Adrenal gland (tissue), 12 donors: ENCODE measurements around the gene DMRTA2. TPM values are rescaled to one million over a fixed set of nuclear protein-coding genes. Genes with fewer than 3 reads are reported as not detected.

Experiments
- DNase-seq, 7 donors: peaks; one replicate each; pipeline ENCODE4 v3.0.0-alpha.2; 2019 to 2020
- H3K27ac ChIP-seq, 5 donors: fragments of 200-600 bp; sonication (generic) in 4 of 5; 1 replicate in 3 of 5; 2 replicates in 2 of 5; pipeline versions ENCODE4 v1.5.1 to v1.8.0; 2016 to 2020; ENCODE audit warnings: mild to moderate bottlenecking in 1 of 5
- H3K27me3 ChIP-seq: fragments of 200-600 bp; 2 replicates; pipeline ENCODE4 v1.8.0; 2021
- H3K36me3 ChIP-seq, 2 donors: fragments of 200-600 bp; replicated peaks in 1 of 2; 1 replicate in 1 of 2; 2 replicates in 1 of 2; pipeline versions ENCODE4 v1.5.1 to v1.8.0; 2018 to 2022
- H3K4me1 ChIP-seq, 2 donors: fragments of 200-600 bp; replicated peaks in 1 of 2; 1 replicate in 1 of 2; 2 replicates in 1 of 2; pipeline versions ENCODE4 v1.5.1 to v1.8.0; 2018 to 2021
- H3K4me3 ChIP-seq, 4 donors: fragments of 200-600 bp; sonication (generic) in 3 of 4; one replicate each; pipeline ENCODE4 v1.5.1; 2016 to 2018
- H3K9me3 ChIP-seq, 3 donors: fragments of 200-600 bp; sonication (generic) in 1 of 3; replicated peaks in 1 of 3; 1 replicate in 2 of 3; 2 replicates in 1 of 3; pipeline versions ENCODE4 v1.5.1 to v1.8.0; 2016 to 2021
- POLR2A ChIP-seq, 2 donors: fragments of 450-650 bp; IDR thresholded peaks; one replicate each; pipeline ENCODE4 v1.6.1; 2017; ENCODE audit warnings: antibody characterized with exemption in 2 of 2, mild to moderate bottlenecking in 2 of 2, moderate library complexity in 1 of 2
- WGBS, 4 donors: extraction: QIAGEN DNeasy Blood & Tissue Kit in 2 of 4; methylation state at CpG; one replicate each; pipeline versions ENCODE4 v1.1.5 to v1.1.7; 2013 to 2017; 5-methylcytosine and 5-hydroxymethylcytosine counted together
- intact Hi-C, 2 donors: fragments of 100-400 bp; cut with DNase I; formaldehyde crosslinking; loops; one replicate each; pipeline versions ENCODE4 v1.14.1 to v1.15.0; 2022 to 2023
- polyA plus RNA-seq, 3 donors: library from polyadenylated mRNA; stranded (reverse); fragments of 200-250 nt in 2 of 3; fragments of 350-450 nt in 1 of 3; fragmentation: Illumina TruSeq in 1 of 3; extraction: RNeasy Lipid Tissue Mini Kit (QIAGEN cat#74804) in 1 of 3; gene quantifications; one replicate each; pipeline ENCODE4 v1.2.3, GENCODE V29; 2013 to 2014
- total RNA-seq, 9 donors: library from RNA; depleted of rRNA in 4 of 9; stranded (reverse); fragments of >200 nt in 4 of 9; fragments of 120-200 nt in 1 of 9; fragmentation: NEBNext Ultra II Directional in 1 of 9; extraction: Animal tissue kit (Norgen Biotek cat#: 25700) in 1 of 9; gene quantifications; one replicate each; pipeline versions ENCODE4 v1.1.0 to v1.2.4, GENCODE V29; 2013 to 2023
- TF ChIP-seq, protein P1 (sequence below), 6 experiments: fragments of 450-650 bp in 4 of 6; fragments of 200-600 bp in 2 of 6; sonication (generic) in 1 of 6; IDR thresholded peaks; 1 replicate in 5 of 6; 2 replicates in 1 of 6; pipeline versions ENCODE4 v1.5.1 to v1.8.0; 2016 to 2021; ENCODE audit warnings: antibody characterized with exemption in 6 of 6, mild to moderate bottlenecking in 2 of 6, moderate library complexity in 1 of 6
- donor health status: healthy with polysubstance abuse.
- donor health status: Bipolar disorder and iron deficiency.
- donor health status: DM: yes; HTN: yes; CAD: no.
- donor health status: DM: no; HTN: no; CAD: no.
- donor health status: DM: no; HTN: no; CAD: no.
- donor health status: DM: yes; HTN: yes; CAD: no.

DMRTA2 gene
- total and polyA plus RNA-seq, 12 donors = 0.07 TPM; not detected in 11

DNA sequence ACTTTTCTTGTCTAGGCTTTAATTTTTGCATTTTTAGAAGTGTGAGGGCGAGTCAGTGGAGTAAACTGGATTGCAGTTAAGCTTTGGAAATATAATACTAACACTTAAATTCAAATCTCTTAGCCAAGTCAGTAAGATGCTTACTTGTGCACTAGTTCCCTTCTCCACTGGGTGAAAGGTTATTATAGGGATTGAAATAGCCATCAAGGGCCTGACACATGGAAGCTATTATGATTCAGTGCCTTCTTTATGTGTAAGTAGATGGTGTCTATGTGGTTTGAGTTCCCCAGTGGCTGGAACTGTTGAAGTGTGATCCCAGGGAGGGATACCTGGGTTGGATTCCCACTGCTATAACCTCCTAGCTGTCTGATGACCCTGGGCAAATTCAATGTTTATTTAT, 24.7 kb upstream of the DMRTA2 start:
- no peaks in the 10 kb centered on the region for H3K27me3 ChIP-seq
- intact Hi-C loops = no loop called here
- H3K9me3 ChIP-seq = no peaks in the 10 kb centered on the region
- no peaks in the 10 kb centered on the region for H3K4me1 ChIP-seq
- WGBS, 4 donors = 93 to 98% (median 96%) methylated on average over 1 of the region's 1 CpG
- TF ChIP-seq POLR2A (IDR thresholded peaks at IDR 0.05) = no peak
- no peak overlapping the region for H3K27ac ChIP-seq
- no peaks in the 10 kb centered on the region for H3K36me3 ChIP-seq
- DNase-seq = no peak
- H3K4me3 ChIP-seq = no peak overlapping the region

DNA sequence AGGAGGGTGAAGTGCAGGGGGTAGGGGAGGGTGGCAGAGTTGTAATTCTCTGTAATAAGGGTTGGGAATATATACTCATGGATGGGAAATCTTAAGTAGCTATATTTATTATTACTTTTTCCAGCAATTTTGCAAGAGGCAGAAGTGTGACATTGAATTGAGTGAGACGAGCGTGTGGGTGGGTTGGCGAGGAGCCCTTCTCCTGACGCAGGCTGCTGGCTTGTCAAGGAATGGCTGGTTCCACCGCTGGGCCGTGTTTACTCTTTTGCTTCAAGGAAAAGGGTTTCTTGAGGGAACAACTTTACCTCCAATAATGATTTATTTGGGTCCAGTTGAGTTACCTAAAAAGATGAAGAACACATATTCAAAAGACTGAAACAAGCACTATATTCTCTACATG, 17.9 kb upstream of the DMRTA2 start:
- TF ChIP-seq POLR2A (IDR thresholded peaks at IDR 0.05) = no peak
- TF ChIP-seq, protein P1, sequence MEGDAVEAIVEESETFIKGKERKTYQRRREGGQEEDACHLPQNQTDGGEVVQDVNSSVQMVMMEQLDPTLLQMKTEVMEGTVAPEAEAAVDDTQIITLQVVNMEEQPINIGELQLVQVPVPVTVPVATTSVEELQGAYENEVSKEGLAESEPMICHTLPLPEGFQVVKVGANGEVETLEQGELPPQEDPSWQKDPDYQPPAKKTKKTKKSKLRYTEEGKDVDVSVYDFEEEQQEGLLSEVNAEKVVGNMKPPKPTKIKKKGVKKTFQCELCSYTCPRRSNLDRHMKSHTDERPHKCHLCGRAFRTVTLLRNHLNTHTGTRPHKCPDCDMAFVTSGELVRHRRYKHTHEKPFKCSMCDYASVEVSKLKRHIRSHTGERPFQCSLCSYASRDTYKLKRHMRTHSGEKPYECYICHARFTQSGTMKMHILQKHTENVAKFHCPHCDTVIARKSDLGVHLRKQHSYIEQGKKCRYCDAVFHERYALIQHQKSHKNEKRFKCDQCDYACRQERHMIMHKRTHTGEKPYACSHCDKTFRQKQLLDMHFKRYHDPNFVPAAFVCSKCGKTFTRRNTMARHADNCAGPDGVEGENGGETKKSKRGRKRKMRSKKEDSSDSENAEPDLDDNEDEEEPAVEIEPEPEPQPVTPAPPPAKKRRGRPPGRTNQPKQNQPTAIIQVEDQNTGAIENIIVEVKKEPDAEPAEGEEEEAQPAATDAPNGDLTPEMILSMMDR (IDR thresholded peaks at IDR 0.05) = no peak
- intact Hi-C loops = no loop called here
- Histone ChIP-seq H3K27ac (no peak overlapping the region), H3K4me3 (no peak overlapping the region), H3K9me3 (no peaks in the 10 kb centered on the region), H3K4me1 (no peaks in the 10 kb centered on the region), H3K36me3 (no peaks in the 10 kb centered on the region), H3K27me3 (no peaks in the 10 kb centered on the region)
- DNase-seq = no peak
- 91 to 93% (median 92%) methylated on average over 6 of the region's 6 CpGs for WGBS, 4 donors

DNA sequence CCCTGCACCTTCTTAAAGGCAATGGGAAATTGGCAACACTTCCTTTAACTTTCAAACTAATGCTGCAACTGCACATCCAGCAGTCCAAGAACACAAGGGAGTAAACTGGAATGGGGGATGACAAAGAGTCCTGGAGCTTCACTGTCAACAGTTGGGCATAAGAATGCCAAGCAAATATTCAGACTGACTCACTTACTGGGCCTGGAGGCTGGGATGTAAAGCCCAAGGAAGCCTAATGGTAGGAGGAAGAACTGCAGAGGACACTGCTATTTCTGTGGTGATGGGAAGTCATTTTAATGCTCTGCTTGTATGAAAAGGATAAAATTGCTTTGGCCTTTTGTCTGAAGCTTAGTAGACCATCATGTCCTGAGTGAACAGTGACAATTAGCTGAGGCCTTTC, 15.7 kb upstream of the DMRTA2 start:
- H3K36me3 ChIP-seq = no peaks in the 10 kb centered on the region
- TF ChIP-seq POLR2A (IDR thresholded peaks at IDR 0.05) = no peak
- TF ChIP-seq, protein P1 (IDR thresholded peaks at IDR 0.05) = no peak
- intact Hi-C loops = no loop called here

DNA sequence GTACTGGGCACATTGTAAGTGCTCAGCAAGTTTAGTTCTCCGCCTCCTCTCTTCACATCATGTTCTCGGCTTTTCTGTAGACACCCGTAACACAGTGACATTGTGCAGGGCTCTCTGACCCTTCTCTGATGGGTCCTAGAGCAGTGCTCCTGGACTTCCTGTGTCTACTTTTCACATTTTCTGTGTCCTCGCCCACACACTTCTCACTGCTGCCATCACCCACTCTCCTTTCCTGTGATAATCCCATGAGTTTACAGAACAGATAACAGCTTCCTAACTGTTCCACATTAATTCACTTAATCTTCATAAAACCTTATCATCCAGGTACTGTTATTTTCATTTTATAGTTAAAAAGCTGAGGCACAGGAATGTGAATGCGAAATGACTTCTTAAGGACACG, 13.2 kb upstream of the DMRTA2 start:
- no peaks in the 10 kb centered on the region for H3K36me3 ChIP-seq
- TF ChIP-seq, protein P1 (IDR thresholded peaks at IDR 0.05) = no peak
- TF ChIP-seq POLR2A (IDR thresholded peaks at IDR 0.05) = no peak
- 84 to 93% (median 89%) methylated on average over 6 of the region's 6 CpGs for WGBS, 4 donors
- no peak for DNase-seq
- H3K9me3 ChIP-seq = no peaks in the 10 kb centered on the region
- no peak overlapping the region for H3K27ac ChIP-seq
- intact Hi-C loops = no loop called here
- no peaks in the 10 kb centered on the region for H3K4me1 ChIP-seq
- H3K27me3 ChIP-seq = peaks cover 5% of the 10 kb centered on the region
- H3K4me3 ChIP-seq = no peak overlapping the region

More for the DNA sequence above, 15.7 kb upstream of the DMRTA2 start:
- Histone ChIP-seq H3K4me3 (no peak overlapping the region), H3K27me3 (no peaks in the 10 kb centered on the region), H3K9me3 (no peaks in the 10 kb centered on the region), H3K27ac (no peak overlapping the region), H3K4me1 (no peaks in the 10 kb centered on the region)
- no peak for DNase-seq

DNA sequence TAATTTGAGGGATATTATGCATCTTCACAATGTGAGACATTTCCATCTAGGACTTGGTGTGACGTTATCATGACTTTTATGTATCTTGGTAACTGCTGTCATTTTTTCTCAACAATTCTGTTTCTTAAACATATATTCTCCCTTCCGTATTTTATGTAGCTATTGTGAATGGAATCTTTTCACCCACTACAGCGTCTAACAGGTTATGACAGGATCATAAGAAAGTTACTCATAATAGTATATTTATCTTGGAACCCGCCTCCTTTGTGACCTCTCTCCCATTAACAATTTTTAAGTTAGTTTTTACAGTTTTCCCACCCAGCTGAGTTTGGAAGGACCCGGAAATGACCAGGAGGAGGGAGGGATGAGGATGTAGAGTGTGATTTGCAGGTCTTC, 6.8 kb upstream of the DMRTA2 start:
- Histone ChIP-seq H3K27me3 (peaks cover 67% of the 10 kb centered on the region), H3K4me1 (peaks cover 0 to 16% of the 10 kb centered on the region in 2 donors), H3K9me3 (no peaks in the 10 kb centered on the region), H3K27ac (no peak overlapping the region), H3K36me3 (no peaks in the 10 kb centered on the region), H3K4me3 (no peak overlapping the region)
- DNase-seq = no peak
- 19 to 29% (median 27%) methylated on average over 5 of the region's 5 CpGs for WGBS, 4 donors
- intact Hi-C loops = no loop called here
- TF ChIP-seq POLR2A (IDR thresholded peaks at IDR 0.05) = no peak
- TF ChIP-seq, protein P1 (IDR thresholded peaks at IDR 0.05) = no peak
